ENCODE measurements around the gene EP400. TPM values are rescaled to one million over a fixed set of nuclear protein-coding genes. Genes with fewer than 3 reads are reported as not detected.

The EP400 gene
- total RNA-seq, 1 experiment from 2014 or later: 60.5 TPM

- H3K4me1 Mint-ChIP-seq (ENCODE audit: low read depth, unreplicated experiment): no peaks in the 10 kb centered on the region
- BruUV-seq (replicated peaks): no TSS peak
- no peak overlapping the region for H3K27ac Mint-ChIP-seq (ENCODE audit: unreplicated experiment)
- H3K27me3 Mint-ChIP-seq (ENCODE audit: insufficient read depth, unreplicated experiment): no peaks in the 10 kb centered on the region
- no peak for DNase-seq
- H3K27me3 ChIP-seq (replicated peaks; ENCODE audit: control insufficient read depth, insufficient read depth, low read length): no peaks in the 10 kb centered on the region
- ChIA-PET CTCF (no interaction called here), POLR2A (no interaction called here)
- no peaks in the 10 kb centered on the region for H3K9me3 Mint-ChIP-seq (ENCODE audit: unreplicated experiment)
- peaks cover 28% of the 10 kb centered on the region for H3K36me3 Mint-ChIP-seq (ENCODE audit: insufficient read depth, unreplicated experiment)
- H3K4me1 ChIP-seq: no peaks in the 10 kb centered on the region
- TF ChIP-seq CTCF (IDR thresholded peaks at IDR 0.05; ENCODE audit: insufficient read depth in 1 of 2, low read depth in 1 of 2, low read length in 1 of 2, severe bottlenecking in 1 of 2, unreplicated experiment in 1 of 2): no peak
- H3K9me3 ChIP-seq: no peaks in the 10 kb centered on the region
- intact Hi-C loops (cut with micrococcal nuclease; ENCODE audit: unreplicated experiment): no loop called here
- no peaks in the 10 kb centered on the region; the same call in 1 of the 2 replicates for H3K36me3 ChIP-seq (ENCODE audit: control insufficient read depth, insufficient read depth, low read length)
- no peak overlapping the region for H3K4me3 Mint-ChIP-seq (ENCODE audit: unreplicated experiment)
- no peak overlapping the region for H3K4me3 ChIP-seq (ENCODE audit: low read depth, low read length)
These were observed 30.2 kb upstream of the EP400 start for GRCh38 chr12:131919366-131920156.

GRCh38 chr12:131920157-131920508 is 29.6 kb upstream of the EP400 start:
- Mint-ChIP-seq H3K9me3 (ENCODE audit: unreplicated experiment) (no peaks in the 10 kb centered on the region), H3K36me3 (ENCODE audit: insufficient read depth, unreplicated experiment) (peaks cover 25% of the 10 kb centered on the region), H3K4me1 (ENCODE audit: low read depth, unreplicated experiment) (no peaks in the 10 kb centered on the region), H3K27ac (ENCODE audit: unreplicated experiment) (no peak overlapping the region), H3K27me3 (ENCODE audit: insufficient read depth, unreplicated experiment) (no peaks in the 10 kb centered on the region), H3K4me3 (ENCODE audit: unreplicated experiment) (no peak overlapping the region)
- no peak overlapping the region for H3K4me3 ChIP-seq (ENCODE audit: low read depth, low read length)
- TF ChIP-seq CTCF (IDR thresholded peaks at IDR 0.05; ENCODE audit: insufficient read depth in 1 of 2, low read depth in 1 of 2, low read length in 1 of 2, severe bottlenecking in 1 of 2, unreplicated experiment in 1 of 2): no peak
- intact Hi-C loops (cut with micrococcal nuclease; ENCODE audit: unreplicated experiment): no loop called here
- CTCF ChIA-PET: no interaction called here
- H3K36me3 ChIP-seq (ENCODE audit: control insufficient read depth, insufficient read depth, low read length): no peaks in the 10 kb centered on the region; the same call in 1 of the 2 replicates
- no TSS peak for BruUV-seq (replicated peaks)
- H3K4me1 ChIP-seq: no peaks in the 10 kb centered on the region
- POLR2A ChIA-PET: no interaction called here
- DNase-seq: no peak
- H3K9me3 ChIP-seq: no peaks in the 10 kb centered on the region
- no peaks in the 10 kb centered on the region for H3K27me3 ChIP-seq (replicated peaks; ENCODE audit: control insufficient read depth, insufficient read depth, low read length)

- Mint-ChIP-seq H3K9me3 (ENCODE audit: unreplicated experiment) (no peaks in the 10 kb centered on the region), H3K27ac (ENCODE audit: unreplicated experiment) (no peak overlapping the region), H3K36me3 (ENCODE audit: insufficient read depth, unreplicated experiment) (peaks cover 16% of the 10 kb centered on the region), H3K4me3 (ENCODE audit: unreplicated experiment) (no peak overlapping the region), H3K4me1 (ENCODE audit: low read depth, unreplicated experiment) (no peaks in the 10 kb centered on the region), H3K27me3 (ENCODE audit: insufficient read depth, unreplicated experiment) (no peaks in the 10 kb centered on the region)
- Histone ChIP-seq H3K4me3 (ENCODE audit: low read depth, low read length) (no peak overlapping the region), H3K4me1 (no peaks in the 10 kb centered on the region), H3K9me3 (no peaks in the 10 kb centered on the region), H3K27me3 (replicated peaks; ENCODE audit: control insufficient read depth, insufficient read depth, low read length) (no peaks in the 10 kb centered on the region), H3K36me3 (ENCODE audit: control insufficient read depth, insufficient read depth, low read length) (no peaks in the 10 kb centered on the region; the same call in 1 of the 2 replicates)
- no peak for TF ChIP-seq CTCF (IDR thresholded peaks at IDR 0.05; ENCODE audit: insufficient read depth in 1 of 2, low read depth in 1 of 2, low read length in 1 of 2, severe bottlenecking in 1 of 2, unreplicated experiment in 1 of 2)
- BruUV-seq (replicated peaks): no TSS peak
- POLR2A ChIA-PET: no interaction called here
- intact Hi-C loops (cut with micrococcal nuclease; ENCODE audit: unreplicated experiment): no loop called here
- CTCF ChIA-PET: no interaction called here
- no peak for DNase-seq
These were observed 28.6 kb upstream of the EP400 start for GRCh38 chr12:131920902-131921840.

All from Caco-2 (cell line).